Bronchial epithelial cell (primary cell): Measurements from ENCODE around the gene SYTL5. TPM values are rescaled to one million over a fixed set of nuclear protein-coding genes. Genes with fewer than 3 reads are reported as not detected.
A peak's percentile ranks its signal among the peaks of the same experiment; 100 is the strongest.

ENCODE experiments used
- DNase-seq: peaks from one replicate; pipeline ENCODE4 v3.0.0-alpha.2; 2010; ENCODE audit warnings: low read depth
- FAIRE-seq: peaks from 2 replicates; lab custom pipeline; 2011; peaks lifted over from hg19 to GRCh38; lab: Jason Lieb, UNC
- H3K27me3 ChIP-seq: 2 replicates; pipeline ENCODE4 v1.5.1; 2011; ENCODE audit warnings: low read length; ENCODE audit not compliant: control insufficient read depth, insufficient read depth
- H3K36me3 ChIP-seq: 2 replicates; pipeline ENCODE4 v1.5.1; 2011; ENCODE audit warnings: low read length; ENCODE audit not compliant: control insufficient read depth, insufficient read depth
- H3K4me3 ChIP-seq: 2 replicates; pipeline ENCODE4 v1.5.1; 2011; ENCODE audit warnings: mild to moderate bottlenecking, low read depth, low read length, control low read depth
- CTCF ChIP-seq: IDR thresholded peaks from 2 replicates; pipeline ENCODE4 v1.5.1; 2011; ENCODE audit warnings: mild to moderate bottlenecking, moderate library complexity, low read length, control low read depth, inconsistent platforms; ENCODE audit not compliant: insufficient read depth, severe bottlenecking
- total RNA-seq: library from RNA; depleted of rRNA; stranded (reverse); fragments of >200 nt; gene quantifications from 2 replicates; pipeline ENCODE4 v1.2.1, GENCODE V29; 2014

The SYTL5 gene
- total RNA-seq, 1 donor from 2014 or later: 1.3 TPM

- H3K36me3 ChIP-seq: no peaks in the 10 kb centered on the region
- no peak for TF ChIP-seq CTCF
- FAIRE-seq: no peak
- no peak for DNase-seq
- no peak overlapping the region for H3K4me3 ChIP-seq
- H3K27me3 ChIP-seq: no peaks in the 10 kb centered on the region
Observed at GRCh38 chrX:38028300-38028699, 21.9 kb downstream of the SYTL5 start.

GRCh38 chrX:38036466-38036865 is 30.1 kb downstream of the SYTL5 start:
- H3K4me3 ChIP-seq: no peak overlapping the region
- TF ChIP-seq CTCF: no peak
- no peaks in the 10 kb centered on the region for H3K27me3 ChIP-seq
- FAIRE-seq (no peak), DNase-seq (no peak)
- H3K36me3 ChIP-seq: no peaks in the 10 kb centered on the region

- H3K36me3 ChIP-seq: no peaks in the 10 kb centered on the region
- no peak for TF ChIP-seq CTCF
- H3K4me3 ChIP-seq: no peak overlapping the region
- H3K27me3 ChIP-seq: no peaks in the 10 kb centered on the region
- FAIRE-seq (no peak), DNase-seq (no peak)
Observed at GRCh38 chrX:38038501-38038900, 32.1 kb downstream of the SYTL5 start.

- H3K4me3 ChIP-seq: no peak overlapping the region
- H3K36me3 ChIP-seq: no peaks in the 10 kb centered on the region
- no peak for TF ChIP-seq CTCF
- no peaks in the 10 kb centered on the region for H3K27me3 ChIP-seq
- DNase-seq (no peak), FAIRE-seq (no peak)
Observed at GRCh38 chrX:38041237-38041636, 34.9 kb downstream of the SYTL5 start.

- H3K36me3 ChIP-seq: no peaks in the 10 kb centered on the region
- TF ChIP-seq CTCF: no peak
- FAIRE-seq: no peak
Observed at GRCh38 chrX:38044701-38045100, 38.3 kb downstream of the SYTL5 start.

GRCh38 chrX:38045538-38046096 is 39.3 kb downstream of the SYTL5 start:
- FAIRE-seq: no peak
- DNase-seq: peak; percentile 58
- Histone ChIP-seq H3K27me3 (no peaks in the 10 kb centered on the region), H3K4me3 (no peak overlapping the region), H3K36me3 (no peaks in the 10 kb centered on the region)
- TF ChIP-seq CTCF: no peak

More at GRCh38 chrX:38044701-38045100, 38.3 kb downstream of the SYTL5 start:
- no peak overlapping the region for H3K4me3 ChIP-seq
- no peaks in the 10 kb centered on the region for H3K27me3 ChIP-seq
- no peak for DNase-seq
